ENCODE results near the gene BICRAL.

DNA sequence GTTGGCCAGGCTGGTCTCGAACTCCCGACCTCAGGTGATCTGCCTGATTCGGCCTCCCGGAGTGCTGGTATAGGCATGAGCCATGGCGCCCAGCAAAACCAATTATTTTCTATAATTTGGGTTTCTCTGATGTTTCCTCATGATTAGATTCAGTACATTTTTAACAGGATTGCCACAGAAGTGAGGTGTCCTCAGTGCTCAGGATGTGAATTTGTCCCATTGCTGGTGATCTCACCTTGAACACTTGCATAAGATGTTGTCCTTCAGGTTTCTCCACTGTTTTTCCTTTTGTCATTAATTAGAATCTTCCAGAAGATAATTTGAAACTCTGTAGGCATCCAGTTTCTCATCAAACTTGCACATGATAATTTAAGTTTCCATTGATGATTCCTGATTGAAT, 52.2 kb downstream of the BICRAL start:
- TF ChIP-seq POLR2AphosphoS5 (IDR thresholded peaks at IDR 0.05; ENCODE audit: low read depth, low read length), result no peak
- no peak for TF ChIP-seq TAF1 (IDR thresholded peaks at IDR 0.05; ENCODE audit: borderline replicate concordance, insufficient read depth, low read length)

Measured in PFSK-1 (cell line).